ENCODE results near the gene ADAMTSL2.

The ADAMTSL2 gene

DNA sequence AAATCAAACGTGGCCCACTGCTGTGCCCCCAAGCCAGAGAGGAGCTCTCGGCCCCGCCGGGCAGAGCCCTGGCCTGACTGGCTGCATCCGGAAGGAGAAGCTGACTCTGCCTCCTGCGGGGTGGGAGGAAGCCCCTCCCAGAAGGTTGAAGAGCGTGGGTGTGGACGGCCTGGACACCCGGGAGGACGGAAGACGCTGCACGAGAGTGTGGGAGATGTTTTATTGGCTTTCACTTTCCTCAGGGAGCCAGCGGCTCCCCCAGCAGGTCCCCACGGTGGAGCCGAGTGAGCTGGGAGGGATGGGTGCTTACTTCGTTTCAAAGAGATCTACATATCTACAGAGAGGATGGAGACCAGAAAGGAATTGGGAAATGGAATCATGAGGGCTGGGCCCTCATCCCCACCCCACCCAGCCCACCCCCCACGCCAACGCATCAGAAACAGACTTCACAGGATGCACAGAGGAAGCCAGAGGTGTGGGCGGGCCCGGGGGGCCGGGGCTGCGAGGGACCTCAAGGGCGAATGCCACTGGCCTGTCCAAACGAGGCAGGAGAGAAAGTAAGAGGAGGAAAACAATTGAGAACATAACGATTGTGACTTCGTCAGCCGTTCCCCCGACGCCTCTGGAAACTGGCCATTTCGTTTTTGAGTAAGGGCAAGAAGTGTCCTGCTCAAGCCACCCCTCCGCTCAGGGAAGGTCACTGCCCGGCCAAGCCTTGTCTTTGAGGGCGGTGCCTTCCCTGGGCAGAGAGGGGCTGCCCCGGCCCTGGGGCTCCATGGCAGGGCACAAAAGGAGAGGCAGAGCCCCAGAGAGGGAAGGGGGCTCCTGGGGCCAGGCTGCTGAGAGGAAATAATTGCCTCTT, 42.6 kb downstream of the ADAMTSL2 start:
- DNase-seq = no peak

DNA sequence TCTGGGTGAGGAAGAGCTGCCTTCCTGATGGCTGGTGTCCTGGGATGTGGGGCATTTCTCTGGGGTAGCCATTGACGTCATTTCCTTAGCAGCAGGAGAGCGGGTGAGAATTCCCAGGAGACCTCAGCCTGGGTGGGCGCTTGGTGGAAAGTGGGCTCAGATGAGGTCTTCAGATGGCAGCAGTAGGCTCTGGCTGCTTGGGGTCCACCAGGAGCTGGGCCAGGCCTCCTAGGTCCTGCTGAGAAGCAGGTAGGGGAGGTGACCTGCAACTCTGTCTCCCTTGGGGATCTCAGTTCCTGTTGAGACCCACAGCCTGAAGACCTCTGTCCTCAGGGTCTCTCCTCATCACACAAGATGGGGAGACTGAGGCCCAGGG, 43.2 kb downstream of the ADAMTSL2 start:
- DNase-seq = no peak

DNA sequence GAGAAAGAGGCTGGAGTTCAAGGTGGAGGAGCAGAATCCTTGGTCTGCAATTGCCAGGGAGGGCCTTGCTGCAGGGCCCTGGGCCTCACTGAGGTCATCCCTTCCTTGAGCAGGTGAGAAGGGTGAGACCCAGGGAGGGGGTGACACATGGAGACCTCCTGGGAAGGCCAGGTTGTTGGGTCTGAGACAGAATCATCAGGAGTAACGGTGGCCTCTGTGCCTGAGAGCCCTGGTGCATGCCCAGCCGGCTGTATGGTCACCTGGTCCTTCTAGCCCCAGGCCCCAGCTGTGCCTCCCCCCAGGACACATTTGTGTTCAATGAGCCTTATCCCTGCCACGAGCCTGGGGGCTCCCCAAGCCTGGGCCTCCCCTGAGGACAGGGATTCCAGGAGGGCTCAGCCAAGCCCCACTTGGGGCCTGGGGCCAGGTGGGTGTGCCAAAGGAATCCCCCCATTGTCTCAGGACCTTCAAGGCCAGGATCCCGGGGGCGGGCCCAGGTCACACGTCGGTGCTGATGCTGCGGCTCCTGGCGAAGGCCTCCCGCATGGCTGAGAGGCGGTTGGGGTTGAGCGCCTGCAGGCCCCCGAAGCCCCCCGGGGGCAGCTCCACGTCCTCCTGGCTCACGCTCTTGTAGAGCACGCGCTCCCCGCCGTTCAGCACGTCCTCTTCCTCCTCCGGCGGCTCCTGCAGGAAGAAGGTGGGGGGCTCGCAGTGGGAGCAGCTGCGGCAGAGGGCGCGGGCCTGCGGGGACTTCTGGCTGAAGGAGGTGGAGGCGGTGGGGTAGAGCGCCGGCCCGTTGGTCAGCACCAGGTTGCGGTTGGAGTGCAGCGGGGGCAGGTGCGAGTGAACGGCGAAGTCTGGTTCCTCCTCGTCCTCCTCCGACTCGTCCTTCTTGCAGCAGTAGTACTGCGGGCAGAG, 44.3 kb downstream of the ADAMTSL2 start:
- DNase-seq = no peak

DNA sequence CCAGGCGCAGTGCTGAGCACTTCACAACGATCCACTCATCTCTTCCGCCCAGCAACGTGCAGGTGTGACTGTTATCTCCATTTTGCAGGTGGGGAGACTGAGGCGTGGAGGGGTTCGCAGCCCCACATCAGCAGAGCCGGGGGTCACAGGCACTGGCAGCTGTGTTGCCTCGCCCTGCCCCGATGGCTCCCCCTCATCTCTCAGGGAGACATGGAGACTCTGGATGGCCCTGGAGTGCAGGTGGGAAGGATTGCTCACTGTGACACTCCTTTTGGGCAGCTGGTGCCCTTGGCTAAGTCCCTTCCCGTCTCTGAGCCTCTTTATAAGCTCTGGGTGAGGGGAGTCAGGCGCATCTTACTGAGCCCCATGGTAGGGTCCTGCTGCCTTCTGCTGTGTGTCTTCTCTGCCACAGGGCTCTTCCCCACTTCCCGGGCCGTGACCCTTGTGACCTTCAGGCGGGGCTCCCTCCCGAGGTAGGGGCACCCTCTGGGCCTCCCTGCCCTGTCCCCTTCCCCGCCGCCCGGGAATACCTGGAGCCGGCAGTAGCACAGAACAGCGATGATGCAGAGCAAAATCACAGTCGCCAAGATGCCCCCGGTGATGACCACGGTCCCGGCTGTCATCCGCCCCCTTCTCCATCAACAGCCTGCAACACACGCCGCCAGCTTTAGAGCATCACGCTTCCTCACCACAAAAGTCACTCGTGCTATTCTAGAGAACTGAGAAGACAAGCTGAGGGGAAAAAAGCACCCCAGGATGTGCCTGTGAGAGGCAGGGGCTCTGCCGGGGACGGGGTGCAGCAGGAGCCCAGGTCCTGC, 45.3 kb downstream of the ADAMTSL2 start:
- no peak for DNase-seq

DNA sequence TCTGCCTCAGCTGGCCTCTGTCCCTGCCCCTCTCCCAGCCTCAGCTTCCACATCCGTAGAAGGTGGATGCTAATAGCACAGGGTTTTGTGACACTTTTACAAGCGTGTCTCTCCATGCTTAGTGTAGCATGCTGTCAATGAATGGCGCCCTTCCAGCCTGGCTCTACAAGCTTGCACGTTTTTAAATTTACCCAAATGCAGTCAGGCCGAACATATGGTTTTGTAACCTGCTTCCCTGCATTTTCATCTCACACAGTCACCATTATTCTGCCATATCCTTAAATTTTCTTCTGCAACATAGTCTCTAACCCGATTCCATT, 45.9 kb downstream of the ADAMTSL2 start:
- no peak for DNase-seq

DNA sequence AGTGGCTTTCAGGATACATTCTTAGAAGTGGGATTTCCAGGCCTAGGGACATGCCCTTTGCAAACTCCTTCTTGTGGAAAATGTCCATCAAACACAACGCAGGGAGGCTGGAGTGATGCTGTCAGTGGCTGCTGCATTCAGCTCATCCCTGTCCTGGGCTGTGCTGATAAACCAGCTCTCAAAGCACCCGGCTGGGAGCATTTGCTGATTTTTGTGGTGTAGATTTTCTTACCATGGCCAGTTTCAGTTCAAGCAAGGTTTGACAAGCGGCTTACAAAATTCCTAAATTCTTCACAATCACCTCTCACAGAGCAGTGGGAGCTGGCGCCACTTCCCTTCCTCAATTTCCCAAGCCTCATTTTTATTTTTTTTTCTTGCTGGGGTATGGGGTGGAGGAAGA, 46.5 kb downstream of the ADAMTSL2 start:
- no peak for DNase-seq

DNA sequence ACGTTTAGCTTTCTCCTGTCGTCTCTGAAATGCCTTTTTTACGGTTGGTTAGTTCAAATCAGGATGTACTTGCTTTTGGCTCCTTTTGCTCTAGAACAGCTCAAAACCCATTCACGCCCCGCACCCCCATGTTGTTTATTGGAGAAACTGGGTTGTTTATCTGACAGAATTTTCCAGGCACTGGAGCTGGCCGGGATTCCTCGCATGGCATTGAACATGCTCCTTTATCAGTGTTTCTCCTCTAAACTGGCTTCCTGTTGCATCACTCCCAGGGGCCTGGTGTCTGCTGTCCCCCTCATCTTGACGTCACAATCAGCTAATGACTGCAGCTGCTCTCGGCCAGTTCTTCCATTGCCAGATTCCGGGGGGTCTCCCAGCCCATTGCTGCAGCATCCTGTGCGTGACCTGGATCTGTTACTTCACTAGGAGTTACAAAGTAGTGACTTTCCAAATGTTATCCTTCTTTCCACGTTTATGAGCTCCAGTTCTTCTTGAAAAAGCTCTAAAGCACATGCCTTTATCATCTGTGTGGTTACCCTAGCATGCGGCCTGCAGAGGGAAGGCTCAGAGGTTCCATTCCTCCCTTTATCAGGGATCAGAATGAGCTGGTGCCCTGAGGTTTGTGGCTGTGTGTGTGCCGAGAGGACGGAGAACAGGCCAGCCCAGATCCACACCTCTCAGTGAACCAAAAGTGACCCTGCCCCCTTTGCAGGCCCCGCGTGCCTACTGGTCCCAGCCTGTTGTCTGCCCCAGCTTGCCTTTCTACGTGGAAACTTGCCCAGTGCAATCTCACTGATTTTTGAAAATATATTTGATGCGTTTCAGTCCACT, 47.2 kb downstream of the ADAMTSL2 start:
- no peak for DNase-seq

DNA sequence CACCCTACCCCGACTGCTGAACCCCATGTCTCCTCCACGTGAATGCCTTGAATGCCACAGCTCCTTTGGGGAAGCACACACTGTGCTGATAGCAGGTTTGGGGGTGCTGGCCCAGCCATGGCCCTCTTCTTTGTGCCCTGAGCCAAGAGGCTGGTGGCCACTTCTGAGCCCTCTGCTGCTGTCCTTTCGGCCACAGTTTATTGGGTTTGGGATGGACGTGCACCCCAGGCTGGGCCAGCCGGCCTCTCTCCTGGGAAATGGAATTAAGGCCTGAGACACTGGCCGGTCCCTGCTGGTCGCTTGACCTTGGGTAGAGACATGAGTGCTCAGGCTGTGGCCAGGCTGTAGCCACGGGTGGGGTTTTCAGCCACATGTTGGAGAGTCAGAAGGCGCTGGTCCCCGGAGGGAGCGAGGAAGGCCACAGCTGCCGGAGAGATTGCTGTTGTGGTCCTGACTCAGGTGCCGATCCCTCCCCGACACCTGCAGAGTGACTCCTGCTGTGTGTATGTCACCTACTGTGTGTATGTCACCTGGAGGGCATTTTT, 48.1 kb downstream of the ADAMTSL2 start:
- DNase-seq = no peak

DNA sequence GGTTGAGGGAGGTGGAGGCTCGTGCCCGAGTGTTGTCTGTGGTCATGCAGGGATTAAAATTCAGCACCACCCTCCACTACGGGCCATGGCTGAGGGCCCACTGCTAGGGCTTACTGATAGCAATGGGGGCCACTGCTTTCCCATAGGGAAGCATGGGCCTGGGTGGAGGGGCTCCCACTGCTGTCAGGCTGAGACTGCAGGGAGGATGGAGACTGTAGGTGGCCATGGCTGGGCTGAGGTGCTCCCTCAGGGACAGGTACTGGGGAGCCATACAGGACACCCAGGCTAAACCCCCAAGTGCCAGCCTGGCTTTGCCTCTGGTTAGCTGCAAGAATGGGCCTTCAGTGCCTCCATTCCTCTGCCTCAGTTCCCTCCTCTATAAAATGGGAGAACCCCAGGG, 48.6 kb downstream of the ADAMTSL2 start:
- DNase-seq = no peak

DNA sequence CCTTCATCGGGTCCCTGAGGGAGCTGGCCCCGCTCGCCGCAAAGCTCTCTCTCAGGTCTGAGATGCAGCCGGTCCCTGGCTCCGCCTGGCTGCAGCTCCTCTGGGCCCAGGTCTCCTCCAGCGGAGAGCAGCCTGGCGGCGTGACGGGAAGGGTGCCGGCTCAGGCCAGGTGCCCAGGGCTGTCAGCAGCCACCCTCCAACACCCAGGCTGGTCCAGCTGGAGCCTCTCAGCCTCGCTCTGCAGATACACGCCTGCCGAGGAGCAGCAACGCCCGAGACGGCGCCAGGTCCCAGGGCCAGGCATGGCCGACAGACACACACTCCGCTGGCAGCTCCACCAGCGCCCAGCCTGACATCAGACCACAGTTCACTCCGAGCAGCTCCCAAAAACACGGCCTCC, 49.1 kb downstream of the ADAMTSL2 start:
- DNase-seq = no peak

DNA sequence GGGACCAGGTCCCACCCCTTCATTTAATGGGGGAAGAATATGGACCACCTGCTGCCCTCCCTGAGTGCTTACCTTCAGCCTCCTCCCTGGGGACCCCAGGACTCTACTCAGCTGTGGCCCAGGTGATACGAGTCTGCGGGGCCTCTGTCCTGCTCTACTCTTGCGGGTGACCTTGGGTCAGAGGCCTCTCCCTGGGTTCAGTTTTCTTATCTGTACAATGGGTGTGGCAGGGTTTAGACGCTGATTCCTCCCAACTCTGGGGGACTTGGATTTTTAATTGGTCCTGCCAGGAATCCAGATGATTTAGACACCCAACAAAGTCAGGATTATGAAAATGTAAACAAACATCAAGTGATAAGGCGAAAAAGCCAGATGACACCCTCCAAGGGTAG, 49.7 kb downstream of the ADAMTSL2 start:
- no peak for DNase-seq

DNA sequence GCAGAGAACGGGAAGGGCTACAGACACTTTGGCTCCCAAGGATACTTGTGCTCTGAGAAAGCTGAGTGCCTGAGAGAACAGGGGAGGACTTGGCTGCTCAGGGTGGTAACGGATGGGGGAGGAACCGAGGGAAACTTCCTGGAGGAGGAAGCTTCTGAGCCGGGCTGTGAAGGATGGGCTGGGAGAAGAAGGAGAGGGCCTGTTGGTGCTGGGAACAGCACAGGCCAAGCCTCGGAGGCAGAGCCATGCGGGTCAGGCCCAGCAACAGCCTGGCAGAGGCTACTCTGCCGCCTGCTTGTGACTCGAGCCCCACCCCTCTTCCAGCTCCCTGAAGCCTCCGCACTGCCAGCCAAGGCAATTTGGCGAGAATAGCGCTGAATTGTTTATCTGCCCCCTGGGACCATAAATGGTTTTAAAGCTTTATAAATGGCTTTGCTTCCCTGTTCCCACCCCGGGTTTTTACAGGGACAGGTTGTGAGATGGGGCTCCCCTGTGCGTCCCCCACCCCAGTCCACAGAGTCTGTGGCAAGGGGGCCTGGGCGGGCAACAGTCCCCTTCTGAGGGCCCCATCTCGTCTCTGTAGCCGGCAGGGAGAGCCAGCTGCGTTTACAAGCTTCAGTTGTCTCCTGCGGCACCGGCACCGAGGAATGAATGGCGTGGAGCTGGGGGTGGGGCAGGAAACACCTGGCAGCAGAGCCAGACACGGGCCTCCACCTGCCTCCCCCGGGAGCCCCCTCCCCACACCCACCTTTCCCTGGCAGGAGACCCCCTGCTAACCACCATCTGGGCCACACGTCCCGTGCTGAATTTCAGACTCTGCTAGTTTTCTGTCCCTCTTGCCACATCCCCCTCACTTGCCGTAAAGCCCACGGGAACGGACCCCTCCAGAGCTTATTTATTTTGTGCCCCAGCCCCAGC, 50.3 kb downstream of the ADAMTSL2 start:
- peak; percentile 93 for DNase-seq

DNA sequence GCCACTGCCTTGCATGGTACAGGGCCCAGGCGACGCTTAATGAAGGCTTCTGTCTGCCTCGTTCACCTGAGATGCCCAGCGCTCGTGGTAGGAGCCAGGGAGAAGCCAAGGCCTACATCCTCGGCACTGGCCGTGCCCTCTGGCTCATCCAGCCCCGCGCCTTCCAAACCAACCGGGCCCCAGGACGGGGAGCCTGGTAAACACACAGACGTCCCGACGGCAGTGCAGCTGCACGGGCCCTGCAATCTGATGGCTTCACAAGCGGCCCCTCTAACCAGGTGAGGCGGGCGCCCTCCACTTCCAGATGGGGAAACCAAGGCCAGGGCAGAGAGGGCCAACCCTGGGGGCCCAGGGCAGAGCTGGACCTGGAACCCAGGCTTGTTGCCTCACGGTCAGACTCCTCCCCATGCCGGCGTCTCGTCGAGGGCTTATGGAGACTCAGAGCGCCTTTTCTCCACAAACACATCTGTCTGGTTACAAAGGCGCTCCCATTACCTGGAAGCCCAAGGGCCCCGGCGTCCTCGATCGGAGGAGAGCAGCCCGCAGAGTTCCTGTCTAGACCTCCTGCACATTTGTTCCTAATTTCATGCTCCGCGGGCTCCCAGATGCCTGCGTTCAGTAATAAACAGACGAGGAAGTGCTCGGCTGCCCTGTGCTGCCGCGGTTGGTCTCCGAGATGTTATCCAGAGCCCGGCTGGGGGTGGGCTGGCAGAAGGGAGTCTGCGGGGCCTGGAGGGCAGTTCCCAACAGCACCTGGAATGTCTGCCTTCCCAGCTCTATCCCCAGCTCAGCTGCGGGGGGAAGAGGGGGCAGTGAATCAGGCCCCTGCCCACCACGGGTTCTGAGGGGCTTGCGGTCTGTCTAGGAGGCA, 51.2 kb downstream of the ADAMTSL2 start:
- DNase-seq = peak; percentile 32

DNA sequence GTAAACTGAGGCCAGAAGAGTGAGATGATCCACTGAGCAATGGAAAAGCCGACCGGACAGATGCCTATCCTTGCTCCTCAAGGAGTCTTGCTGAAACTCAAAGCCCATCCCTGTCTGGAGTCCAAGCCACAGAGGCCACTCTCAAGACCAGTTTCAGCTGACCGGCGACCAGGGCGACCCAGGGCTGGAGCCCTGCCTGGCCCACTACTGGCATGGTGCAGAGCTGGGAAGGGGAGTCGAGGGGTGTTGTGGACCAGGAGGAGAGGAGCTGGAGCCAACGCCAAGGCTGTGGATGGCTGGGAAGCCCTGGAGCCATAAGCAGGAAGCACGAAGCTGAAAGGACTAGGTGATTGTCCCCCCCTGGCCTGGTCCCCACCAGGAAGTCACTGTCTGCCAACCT, 52.5 kb downstream of the ADAMTSL2 start:
- no peak for DNase-seq

DNA sequence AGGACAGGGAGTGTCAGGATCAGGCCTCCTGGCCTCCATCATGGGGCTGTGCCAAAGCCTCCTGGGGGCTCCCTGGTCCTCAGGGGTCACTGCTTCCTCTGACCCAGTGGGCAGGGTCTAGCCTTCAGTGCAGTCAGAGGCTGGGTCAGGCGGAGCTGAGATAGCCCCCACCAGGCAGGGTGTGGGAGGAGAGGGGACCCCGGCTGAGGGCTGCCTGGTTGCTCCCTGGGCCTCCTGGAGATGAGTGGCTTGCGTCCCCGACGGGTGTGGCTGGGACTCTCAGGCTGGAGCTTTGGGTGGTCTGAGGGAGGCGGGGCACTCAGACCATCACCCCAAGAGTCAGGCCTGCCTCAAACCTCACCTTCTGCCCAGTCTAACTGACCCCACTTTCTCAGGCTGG, 53.0 kb downstream of the ADAMTSL2 start:
- DNase-seq = no peak

DNA sequence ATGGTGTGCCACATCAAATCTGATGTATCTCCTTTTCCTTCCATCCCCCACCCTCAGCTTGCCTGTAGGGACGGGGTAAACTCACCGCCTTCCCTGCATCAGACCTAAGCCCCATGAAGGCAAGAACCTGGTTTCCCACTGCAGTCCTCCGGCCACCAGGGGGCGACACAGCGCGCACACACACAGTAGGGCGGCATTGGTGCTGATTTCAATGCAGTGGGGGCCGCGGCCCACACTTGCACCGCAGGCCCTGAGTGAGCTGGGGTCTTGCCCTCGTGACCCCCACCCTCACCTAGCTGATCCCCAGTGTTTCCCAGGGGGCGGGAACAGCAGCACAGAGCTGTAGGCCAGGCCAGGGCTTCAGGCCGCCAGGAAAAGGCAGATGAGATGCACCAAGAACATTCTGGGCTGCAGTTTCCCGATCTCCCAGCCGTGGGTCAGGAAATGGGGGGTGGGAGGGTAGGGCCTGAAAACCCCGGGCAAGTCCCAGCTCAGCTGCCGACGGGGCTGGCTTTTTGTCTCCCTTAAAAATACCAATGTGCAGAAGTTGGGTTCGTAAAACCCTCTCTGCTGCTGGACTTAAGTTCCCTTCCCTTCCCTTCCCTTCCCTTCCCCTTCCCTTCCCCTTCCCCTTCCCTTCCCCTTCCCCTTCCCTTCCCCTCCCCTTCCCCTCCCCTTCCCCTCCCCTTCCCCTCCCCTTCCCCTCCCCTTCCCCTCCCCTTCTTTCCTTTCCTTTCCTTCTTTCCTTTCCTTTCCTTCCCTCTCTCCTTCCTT, 55.1 kb downstream of the ADAMTSL2 start:
- DNase-seq = no peak

DNA sequence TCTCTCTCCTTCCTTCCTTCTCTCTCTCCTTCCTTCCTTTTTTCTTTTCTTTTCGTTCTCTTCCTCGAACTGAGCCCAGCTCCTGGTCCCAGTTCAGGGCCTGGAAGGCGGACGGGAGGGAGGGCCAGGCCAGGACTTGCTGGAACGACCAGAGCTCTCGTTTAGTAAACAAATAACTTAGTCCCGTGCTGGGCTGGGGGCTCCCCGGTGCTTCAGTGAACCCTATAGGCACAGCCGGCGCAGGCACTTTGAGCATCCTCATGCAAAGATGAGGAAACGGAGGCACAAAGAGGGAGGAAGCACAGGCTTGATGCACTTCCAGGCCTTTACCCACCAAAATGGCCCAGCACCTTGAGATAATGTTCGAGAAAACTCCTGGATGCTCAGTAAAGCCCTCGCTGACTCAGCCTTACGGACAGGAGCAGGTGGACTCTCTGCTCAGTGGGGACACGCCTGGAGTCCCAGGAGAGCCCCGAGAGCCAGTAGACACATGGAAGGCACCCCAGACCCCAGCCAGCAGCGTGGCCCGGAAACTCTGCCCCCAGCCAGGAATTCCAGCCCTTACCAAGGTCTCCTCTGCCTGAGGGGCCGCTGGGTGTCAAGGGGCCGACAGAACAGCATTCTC, 55.8 kb downstream of the ADAMTSL2 start:
- DNase-seq = no peak

DNA sequence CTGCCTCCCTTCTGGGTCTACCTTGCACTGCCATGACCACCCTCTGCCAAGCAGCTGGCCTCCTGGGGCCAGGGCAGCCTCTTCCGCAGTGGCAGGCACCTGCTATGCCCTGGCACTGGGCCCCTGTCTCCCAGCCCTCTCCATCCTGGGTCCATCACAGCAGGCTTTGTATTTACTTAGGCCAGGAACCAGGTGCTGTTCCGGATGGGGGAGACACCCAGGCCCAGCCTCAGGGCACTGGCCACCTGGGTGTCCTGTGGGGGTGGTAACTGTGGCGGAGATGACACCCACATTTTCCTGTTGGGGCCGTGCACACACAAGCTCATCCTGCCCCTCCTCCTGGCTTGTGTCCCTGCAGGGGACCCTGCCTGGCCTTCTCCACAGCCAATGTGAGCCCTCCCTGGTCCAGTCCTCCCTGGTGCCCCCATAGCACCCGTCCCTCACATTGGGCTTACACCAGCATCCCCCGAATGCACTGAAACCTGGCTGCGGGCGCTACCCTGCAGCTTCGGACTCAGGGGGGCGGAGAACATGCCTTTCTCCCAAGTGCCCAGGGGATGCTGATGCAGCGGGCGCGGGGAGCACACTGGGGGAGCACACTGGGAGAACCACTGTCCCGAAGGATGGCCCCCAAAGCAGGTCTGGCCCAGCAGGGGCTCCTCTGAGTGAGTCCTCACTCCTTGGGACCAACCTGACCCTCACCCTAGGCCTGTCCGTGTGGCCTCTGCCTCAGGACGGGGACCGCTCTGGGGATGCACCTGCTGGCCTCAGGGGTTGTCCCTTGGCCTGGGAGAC, 56.8 kb downstream of the ADAMTSL2 start:
- DNase-seq = peak; percentile 94
